ENCODE measurements around the gene ERCC6.

Gene ERCC6

GRCh38 chr10:49568235-49568634, 29.3 kb upstream of the ERCC6 start:
- peaks cover 6% of the 10 kb centered on the region for H3K9me3 Mint-ChIP-seq
- TF ChIP-seq CTCF (IDR thresholded peaks at IDR 0.05; ENCODE audit: unreplicated experiment in 3 of 3), result no peak
- H3K4me3 Mint-ChIP-seq, result no peak overlapping the region
- no peaks in the 10 kb centered on the region for H3K36me3 Mint-ChIP-seq (ENCODE audit: low read depth)
- H3K27me3 Mint-ChIP-seq (ENCODE audit: low read depth), result peaks cover 38% of the 10 kb centered on the region
- H3K4me1 Mint-ChIP-seq, result no peaks in the 10 kb centered on the region
- H3K27ac Mint-ChIP-seq, result no peak overlapping the region

GRCh38 chr10:49567810-49568209, 28.9 kb upstream of the ERCC6 start:
- TF ChIP-seq CTCF (IDR thresholded peaks at IDR 0.05; ENCODE audit: unreplicated experiment in 3 of 3), result no peak
- no peaks in the 10 kb centered on the region for H3K4me1 Mint-ChIP-seq
- H3K36me3 Mint-ChIP-seq (ENCODE audit: low read depth), result no peaks in the 10 kb centered on the region
- peaks cover 40% of the 10 kb centered on the region for H3K27me3 Mint-ChIP-seq (ENCODE audit: low read depth)
- H3K4me3 Mint-ChIP-seq, result no peak overlapping the region
- no peak overlapping the region for H3K27ac Mint-ChIP-seq
- peaks cover 6% of the 10 kb centered on the region for H3K9me3 Mint-ChIP-seq

- peaks cover 6% of the 10 kb centered on the region for H3K9me3 Mint-ChIP-seq
- no peaks in the 10 kb centered on the region for H3K36me3 Mint-ChIP-seq (ENCODE audit: low read depth)
- H3K4me3 Mint-ChIP-seq, result no peak overlapping the region
- no peaks in the 10 kb centered on the region for H3K4me1 Mint-ChIP-seq
- peaks cover 52% of the 10 kb centered on the region for H3K27me3 Mint-ChIP-seq (ENCODE audit: low read depth)
- no peak overlapping the region for H3K27ac Mint-ChIP-seq
- TF ChIP-seq CTCF (IDR thresholded peaks at IDR 0.05; ENCODE audit: unreplicated experiment in 3 of 3), result no peak
These were observed 25.6 kb upstream of the ERCC6 start for GRCh38 chr10:49564461-49565009.

- H3K27ac Mint-ChIP-seq, result no peak overlapping the region
- peaks cover 44% of the 10 kb centered on the region for H3K27me3 Mint-ChIP-seq (ENCODE audit: low read depth)
- no peak for TF ChIP-seq CTCF (IDR thresholded peaks at IDR 0.05; ENCODE audit: unreplicated experiment in 3 of 3)
- H3K4me3 Mint-ChIP-seq, result no peak overlapping the region
- H3K36me3 Mint-ChIP-seq (ENCODE audit: low read depth), result no peaks in the 10 kb centered on the region
- H3K4me1 Mint-ChIP-seq, result no peaks in the 10 kb centered on the region
- H3K9me3 Mint-ChIP-seq, result no peaks in the 10 kb centered on the region
These were observed 24.0 kb upstream of the ERCC6 start for GRCh38 chr10:49562893-49563292.

- no peaks in the 10 kb centered on the region for H3K4me1 Mint-ChIP-seq
- peaks cover under 1% of the 10 kb centered on the region for H3K9me3 Mint-ChIP-seq
- no peak for TF ChIP-seq CTCF (IDR thresholded peaks at IDR 0.05; ENCODE audit: unreplicated experiment in 3 of 3)
- no peak overlapping the region for H3K27ac Mint-ChIP-seq
- H3K27me3 Mint-ChIP-seq (ENCODE audit: low read depth), result peaks cover 37% of the 10 kb centered on the region
- H3K36me3 Mint-ChIP-seq (ENCODE audit: low read depth), result no peaks in the 10 kb centered on the region
- no peak overlapping the region for H3K4me3 Mint-ChIP-seq
These were observed 21.6 kb upstream of the ERCC6 start for GRCh38 chr10:49560526-49560925.

GRCh38 chr10:49559476-49559875, 20.6 kb upstream of the ERCC6 start:
- peaks cover 7% of the 10 kb centered on the region for H3K9me3 Mint-ChIP-seq
- peaks cover 34% of the 10 kb centered on the region for H3K27me3 Mint-ChIP-seq (ENCODE audit: low read depth)
- TF ChIP-seq CTCF (IDR thresholded peaks at IDR 0.05; ENCODE audit: unreplicated experiment in 3 of 3), result no peak
- no peak overlapping the region for H3K4me3 Mint-ChIP-seq
- no peaks in the 10 kb centered on the region for H3K36me3 Mint-ChIP-seq (ENCODE audit: low read depth)
- no peak overlapping the region for H3K27ac Mint-ChIP-seq
- H3K4me1 Mint-ChIP-seq, result no peaks in the 10 kb centered on the region
